ENCODE results near the gene PAWR. TPM values are rescaled to one million over a fixed set of nuclear protein-coding genes. Genes with fewer than 3 reads are reported as not detected.
A peak's percentile ranks its signal among the peaks of the same experiment; 100 is the strongest.

PAWR gene
- total and polyA plus RNA-seq, 2 experiments from 2014 or later: 149 to 180 TPM

DNA sequence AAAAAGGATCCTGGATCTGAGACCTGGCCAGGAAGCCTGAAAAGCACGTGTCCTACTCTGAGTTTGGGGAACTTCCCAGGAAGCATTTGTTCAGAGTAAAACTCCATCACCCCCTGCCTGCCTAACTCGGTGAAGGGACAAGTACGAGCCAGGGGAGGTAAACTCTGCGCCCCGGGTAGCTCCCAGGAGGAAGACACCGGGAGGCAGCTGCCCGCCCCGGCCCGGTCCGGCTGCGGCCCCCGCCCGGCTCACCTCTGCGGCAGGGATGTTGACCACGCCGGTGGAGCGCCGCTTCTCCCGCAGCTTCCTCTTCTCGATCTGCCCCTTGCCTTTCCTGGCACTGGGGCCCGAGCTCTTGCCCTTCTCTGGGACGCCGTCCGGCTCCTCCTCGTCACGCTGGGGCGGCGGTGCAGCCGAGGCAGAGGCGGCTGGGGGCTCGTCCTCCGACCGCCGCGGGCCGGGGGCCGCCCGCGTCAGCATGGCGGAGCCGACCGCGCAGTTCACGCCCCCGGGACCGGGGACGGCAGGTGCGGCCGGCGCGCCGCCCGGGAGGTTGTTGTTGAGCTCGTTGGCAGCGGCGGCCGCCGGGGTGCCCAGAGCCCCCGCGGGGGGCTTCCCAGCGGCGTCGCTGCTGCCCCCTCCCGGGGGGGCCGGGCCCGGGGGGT lies 1.2 kb downstream of the PAWR start:
- Mint-ChIP-seq H3K36me3 (ENCODE audit: low read depth) (peaks cover 34% of the 10 kb centered on the region), H3K4me3 (peak overlapping the region; percentile 94), H3K27ac (peak overlapping the region; percentile 82; the same call in 1 of the 2 replicates), H3K4me1 (peaks cover 35% of the 10 kb centered on the region), H3K9me3 (no peaks in the 10 kb centered on the region), H3K27me3 (ENCODE audit: insufficient read depth, low read depth, poor library complexity) (peaks cover 4% of the 10 kb centered on the region)
- DNase-seq (ENCODE audit: low spot score) (peak; percentile 71), ATAC-seq (peak; percentile 13)
- Histone ChIP-seq H3K4me1 (ENCODE audit: insufficient read depth) (peaks cover 34% of the 10 kb centered on the region), H3K36me3 (ENCODE audit: insufficient read depth) (no peaks in the 10 kb centered on the region; the same call in 1 of the 2 replicates), H3K27me3 (ENCODE audit: insufficient read depth) (no peaks in the 10 kb centered on the region), H3F3A (replicated peaks; ENCODE audit: low read depth) (peaks cover 4% of the 10 kb centered on the region; the same call in 1 of the 2 replicates), H3K4me3 (peak overlapping the region; percentile 65), H3K4me2 (peak overlapping the region; percentile 83), H3K27ac (ENCODE audit: low read depth) (peak overlapping the region; percentile 20; the same call in 1 of the 2 replicates), H3K79me2 (replicated peaks; ENCODE audit: insufficient read depth) (peaks cover 66% of the 10 kb centered on the region), H3K9me2 (ENCODE audit: insufficient read depth) (no peaks in the 10 kb centered on the region), H4K20me1 (replicated peaks; ENCODE audit: insufficient read depth) (peaks cover 35% of the 10 kb centered on the region), H2AFZ (no peak overlapping the region)
- TF ChIP-seq JUNB (IDR thresholded peaks at IDR 0.05; ENCODE audit: unreplicated experiment): no peak
- no peak for TF ChIP-seq CREB1 (CRISPR knock-in tag; IDR thresholded peaks at IDR 0.05; ENCODE audit: low read depth)
- no peak for TF ChIP-seq EZH2 (IDR thresholded peaks at IDR 0.05; ENCODE audit: low read depth, unreplicated experiment)
- TF ChIP-seq, protein P1, sequence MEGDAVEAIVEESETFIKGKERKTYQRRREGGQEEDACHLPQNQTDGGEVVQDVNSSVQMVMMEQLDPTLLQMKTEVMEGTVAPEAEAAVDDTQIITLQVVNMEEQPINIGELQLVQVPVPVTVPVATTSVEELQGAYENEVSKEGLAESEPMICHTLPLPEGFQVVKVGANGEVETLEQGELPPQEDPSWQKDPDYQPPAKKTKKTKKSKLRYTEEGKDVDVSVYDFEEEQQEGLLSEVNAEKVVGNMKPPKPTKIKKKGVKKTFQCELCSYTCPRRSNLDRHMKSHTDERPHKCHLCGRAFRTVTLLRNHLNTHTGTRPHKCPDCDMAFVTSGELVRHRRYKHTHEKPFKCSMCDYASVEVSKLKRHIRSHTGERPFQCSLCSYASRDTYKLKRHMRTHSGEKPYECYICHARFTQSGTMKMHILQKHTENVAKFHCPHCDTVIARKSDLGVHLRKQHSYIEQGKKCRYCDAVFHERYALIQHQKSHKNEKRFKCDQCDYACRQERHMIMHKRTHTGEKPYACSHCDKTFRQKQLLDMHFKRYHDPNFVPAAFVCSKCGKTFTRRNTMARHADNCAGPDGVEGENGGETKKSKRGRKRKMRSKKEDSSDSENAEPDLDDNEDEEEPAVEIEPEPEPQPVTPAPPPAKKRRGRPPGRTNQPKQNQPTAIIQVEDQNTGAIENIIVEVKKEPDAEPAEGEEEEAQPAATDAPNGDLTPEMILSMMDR (conservative IDR thresholded peaks at IDR 0.05; ENCODE audit: low read depth in 2 of 2): 0 out of 4 replicates have a peak, but pooled peaks of 1 of the 2 experiments have one; percentile 3
- TF ChIP-seq NANOG (IDR thresholded peaks at IDR 0.05; ENCODE audit: borderline replicate concordance): no peak
- TF ChIP-seq REST (IDR thresholded peaks at IDR 0.05; ENCODE audit: unreplicated experiment): no peak

DNA sequence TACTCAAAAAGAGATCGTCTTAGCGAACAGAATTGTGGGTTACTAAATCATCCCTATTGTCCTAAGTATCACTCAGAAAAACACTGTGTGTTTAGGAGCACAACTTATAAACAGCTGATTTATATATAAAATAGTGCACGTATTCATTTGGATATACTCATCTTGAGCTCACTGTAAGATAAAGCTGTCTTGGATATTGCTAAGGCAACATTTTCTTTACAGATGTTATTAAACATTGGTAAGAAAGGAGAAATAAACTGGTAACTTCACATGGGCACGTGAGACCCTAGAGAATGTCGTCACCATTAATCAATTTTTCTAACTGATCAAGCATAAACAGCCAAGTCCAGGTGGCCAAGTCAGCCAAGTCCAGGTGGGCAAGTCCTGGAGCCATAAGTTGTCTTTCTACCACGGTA lies 1.7 kb downstream of the PAWR start:
- peaks cover 72% of the 10 kb centered on the region for H3K79me2 ChIP-seq (replicated peaks; ENCODE audit: insufficient read depth)
- no peak overlapping the region for H2AFZ ChIP-seq
- Mint-ChIP-seq H3K27me3 (ENCODE audit: insufficient read depth, low read depth, poor library complexity) (peaks cover 8% of the 10 kb centered on the region), H3K9me3 (no peaks in the 10 kb centered on the region), H3K27ac (peak overlapping the region; percentile 82), H3K4me3 (peak overlapping the region; percentile 94), H3K4me1 (peaks cover 35% of the 10 kb centered on the region), H3K36me3 (ENCODE audit: low read depth) (peaks cover 30% of the 10 kb centered on the region)
- H3K36me3 ChIP-seq (ENCODE audit: insufficient read depth): no peaks in the 10 kb centered on the region; the same call in 1 of the 2 replicates
- H3K27ac ChIP-seq (ENCODE audit: low read depth): peak overlapping the region; percentile 20; the same call in 1 of the 2 replicates
- DNase-seq (ENCODE audit: low spot score) (no peak), ATAC-seq (no peak)
- peak overlapping the region; percentile 65 for H3K4me3 ChIP-seq
- no peaks in the 10 kb centered on the region for H3K9me2 ChIP-seq (ENCODE audit: insufficient read depth)
- H4K20me1 ChIP-seq (replicated peaks; ENCODE audit: insufficient read depth): peaks cover 41% of the 10 kb centered on the region
- peak overlapping the region; percentile 83 for H3K4me2 ChIP-seq
- peaks cover 4% of the 10 kb centered on the region; the same call in 1 of the 2 replicates for H3F3A ChIP-seq (replicated peaks; ENCODE audit: low read depth)
- peaks cover 36% of the 10 kb centered on the region for H3K4me1 ChIP-seq (ENCODE audit: insufficient read depth)
- H3K27me3 ChIP-seq (ENCODE audit: insufficient read depth): no peaks in the 10 kb centered on the region
- TF ChIP-seq EZH2phosphoT487 (IDR thresholded peaks at IDR 0.05; ENCODE audit: unreplicated experiment): no peak
- 0 out of 2 replicates have a peak, but pooled peaks have one; percentile 35 for TF ChIP-seq CREB1 (CRISPR knock-in tag; IDR thresholded peaks at IDR 0.05; ENCODE audit: low read depth)
